Measurements from ENCODE around the gene HNRNPH2.

Gene HNRNPH2

GRCh38 chrX:101383679-101384205 lies 24.3 kb upstream of the HNRNPH2 start:
- Histone ChIP-seq H3K27ac (no peak overlapping the region), H3K4me3 (ENCODE audit: low read depth, low read length) (no peak overlapping the region), H3K9me3 (ENCODE audit: control insufficient read depth, low read length) (no peaks in the 10 kb centered on the region), H3K36me3 (ENCODE audit: control insufficient read depth, insufficient read depth, low read length) (no peaks in the 10 kb centered on the region), H3K79me2 (no peaks in the 10 kb centered on the region), H2AFZ (peak overlapping the region; percentile 53), H3K4me1 (no peaks in the 10 kb centered on the region), H3K4me2 (ENCODE audit: low read length) (no peak overlapping the region), H3K9ac (no peak overlapping the region), H3K27me3 (ENCODE audit: control insufficient read depth, insufficient read depth, low read length) (no peaks in the 10 kb centered on the region)
- TF ChIP-seq CTCF (IDR thresholded peaks at IDR 0.05), result no peak

- H3K27ac ChIP-seq, result no peak overlapping the region
- H3K4me2 ChIP-seq (ENCODE audit: low read length), result no peak overlapping the region
- H3K9me3 ChIP-seq (ENCODE audit: control insufficient read depth, low read length), result no peaks in the 10 kb centered on the region
- no peak overlapping the region for H2AFZ ChIP-seq
- no peaks in the 10 kb centered on the region for H3K27me3 ChIP-seq (ENCODE audit: control insufficient read depth, insufficient read depth, low read length)
- no peak for TF ChIP-seq CTCF (IDR thresholded peaks at IDR 0.05)
- H3K9ac ChIP-seq, result no peak overlapping the region
- H3K79me2 ChIP-seq, result no peaks in the 10 kb centered on the region
- H3K4me3 ChIP-seq (ENCODE audit: low read depth, low read length), result no peak overlapping the region
- no peaks in the 10 kb centered on the region for H3K4me1 ChIP-seq
- H3K36me3 ChIP-seq (ENCODE audit: control insufficient read depth, insufficient read depth, low read length), result no peaks in the 10 kb centered on the region
Observed at GRCh38 chrX:101385026-101385684, 22.9 kb upstream of the HNRNPH2 start.

- no peak for TF ChIP-seq CTCF (IDR thresholded peaks at IDR 0.05)
- Histone ChIP-seq H3K79me2 (no peaks in the 10 kb centered on the region), H3K36me3 (ENCODE audit: control insufficient read depth, insufficient read depth, low read length) (no peaks in the 10 kb centered on the region), H3K27ac (no peak within 1 kb of the TSS), H3K9me3 (ENCODE audit: control insufficient read depth, low read length) (no peaks in the 10 kb centered on the region), H3K4me1 (peaks cover 2% of the 10 kb centered on the region), H3K9ac (no peak within 1 kb of the TSS), H3K27me3 (ENCODE audit: control insufficient read depth, insufficient read depth, low read length) (no peaks in the 10 kb centered on the region), H3K4me3 (ENCODE audit: low read depth, low read length) (no peak within 1 kb of the TSS), H3K4me2 (ENCODE audit: low read length) (no peak within 1 kb of the TSS), H2AFZ (no peak within 1 kb of the TSS)
Observed at GRCh38 chrX:101385795-101386541, 22.1 kb upstream of the HNRNPH2 start, which contains the start of gene BTK. BTK (minus strand) TSS chrX:101386191; CDS start chrX:101375284, 10,907 bp downstream.

GRCh38 chrX:101386542-101386885 lies 21.5 kb upstream of the HNRNPH2 start:
- no peaks in the 10 kb centered on the region for H3K9me3 ChIP-seq (ENCODE audit: control insufficient read depth, low read length)
- no peak overlapping the region for H2AFZ ChIP-seq
- H3K4me1 ChIP-seq, result peaks cover 2% of the 10 kb centered on the region
- no peaks in the 10 kb centered on the region for H3K27me3 ChIP-seq (ENCODE audit: control insufficient read depth, insufficient read depth, low read length)
- H3K36me3 ChIP-seq (ENCODE audit: control insufficient read depth, insufficient read depth, low read length), result no peaks in the 10 kb centered on the region
- no peak overlapping the region for H3K27ac ChIP-seq
- no peak for TF ChIP-seq CTCF (IDR thresholded peaks at IDR 0.05)
- no peak overlapping the region for H3K4me3 ChIP-seq (ENCODE audit: low read depth, low read length)
- no peaks in the 10 kb centered on the region for H3K79me2 ChIP-seq
- no peak overlapping the region for H3K4me2 ChIP-seq (ENCODE audit: low read length)
- H3K9ac ChIP-seq, result no peak overlapping the region
